22Rv1 (cell line): Measurements from ENCODE around the gene RSF1.

Experiments
- H3K27ac ChIP-seq: fragments of 450-650 bp; 2 replicates; pipeline ENCODE4 v1.5.1; 2017
- CTCF ChIP-seq: fragments of 450-650 bp; IDR thresholded peaks from 2 replicates; pipeline ENCODE4 v1.5.1; 2017; ENCODE audit warnings: mild to moderate bottlenecking
- ZFX ChIP-seq: fragments of 450-650 bp; IDR thresholded peaks from 2 replicates; pipeline ENCODE4 v1.6.1; 2017; ENCODE audit warnings: antibody characterized with exemption, borderline replicate concordance

Gene RSF1

GRCh38 chr11:77687088-77687487, 133.4 kb downstream of the RSF1 start:
- TF ChIP-seq ZFX (no peak), CTCF (no peak)
- H3K27ac ChIP-seq, result no peak overlapping the region

- TF ChIP-seq CTCF (no peak), ZFX (no peak)
- H3K27ac ChIP-seq, result no peak overlapping the region
These were observed 143.4 kb downstream of the RSF1 start for GRCh38 chr11:77677138-77677537.

- no peak overlapping the region for H3K27ac ChIP-seq
- TF ChIP-seq ZFX (no peak), CTCF (no peak)
These were observed 148.3 kb downstream of the RSF1 start for GRCh38 chr11:77672264-77672663.

- peak overlapping the region; percentile 43; the same call in 1 of the 2 replicates for H3K27ac ChIP-seq
- TF ChIP-seq CTCF (no peak), ZFX (no peak)
These were observed 150.5 kb downstream of the RSF1 start for GRCh38 chr11:77669848-77670511.

GRCh38 chr11:77668760-77669159, 151.8 kb downstream of the RSF1 start:
- H3K27ac ChIP-seq, result no peak overlapping the region
- TF ChIP-seq ZFX, result no peak
- TF ChIP-seq CTCF, result no peak

- H3K27ac ChIP-seq, result no peak overlapping the region
- no peak for TF ChIP-seq CTCF
- TF ChIP-seq ZFX, result no peak
These were observed 155.1 kb downstream of the RSF1 start for GRCh38 chr11:77665240-77665965.

- no peak overlapping the region for H3K27ac ChIP-seq
- no peak for TF ChIP-seq CTCF
- no peak for TF ChIP-seq ZFX
These were observed 158.9 kb downstream of the RSF1 start for GRCh38 chr11:77661670-77662069.
